ENCODE results near the gene BFSP1.

BFSP1 gene

DNA sequence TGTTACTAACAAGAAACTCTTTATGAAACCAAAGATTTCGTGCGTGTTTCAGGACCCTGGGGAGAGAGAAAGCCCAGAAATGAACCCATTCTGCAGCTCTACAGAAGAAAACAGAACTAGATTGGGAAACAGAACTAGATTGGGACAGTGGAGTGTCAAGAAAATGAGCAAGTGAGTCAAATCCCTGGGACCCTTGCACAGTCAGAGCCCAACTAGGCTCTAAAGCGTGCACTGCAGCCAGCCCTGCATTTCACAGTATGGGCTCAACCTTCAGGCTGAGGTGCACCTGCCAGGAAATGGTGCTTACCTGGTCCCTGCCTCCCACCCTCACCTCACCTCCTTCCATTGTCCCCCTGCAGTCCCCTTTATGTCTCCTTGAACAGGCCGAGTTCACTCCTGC is 39.7 kb downstream of the BFSP1 start:
- TF ChIP-seq, protein P1, sequence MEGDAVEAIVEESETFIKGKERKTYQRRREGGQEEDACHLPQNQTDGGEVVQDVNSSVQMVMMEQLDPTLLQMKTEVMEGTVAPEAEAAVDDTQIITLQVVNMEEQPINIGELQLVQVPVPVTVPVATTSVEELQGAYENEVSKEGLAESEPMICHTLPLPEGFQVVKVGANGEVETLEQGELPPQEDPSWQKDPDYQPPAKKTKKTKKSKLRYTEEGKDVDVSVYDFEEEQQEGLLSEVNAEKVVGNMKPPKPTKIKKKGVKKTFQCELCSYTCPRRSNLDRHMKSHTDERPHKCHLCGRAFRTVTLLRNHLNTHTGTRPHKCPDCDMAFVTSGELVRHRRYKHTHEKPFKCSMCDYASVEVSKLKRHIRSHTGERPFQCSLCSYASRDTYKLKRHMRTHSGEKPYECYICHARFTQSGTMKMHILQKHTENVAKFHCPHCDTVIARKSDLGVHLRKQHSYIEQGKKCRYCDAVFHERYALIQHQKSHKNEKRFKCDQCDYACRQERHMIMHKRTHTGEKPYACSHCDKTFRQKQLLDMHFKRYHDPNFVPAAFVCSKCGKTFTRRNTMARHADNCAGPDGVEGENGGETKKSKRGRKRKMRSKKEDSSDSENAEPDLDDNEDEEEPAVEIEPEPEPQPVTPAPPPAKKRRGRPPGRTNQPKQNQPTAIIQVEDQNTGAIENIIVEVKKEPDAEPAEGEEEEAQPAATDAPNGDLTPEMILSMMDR (IDR thresholded peaks at IDR 0.05), result no peak
- Histone ChIP-seq H3K4me3 (no peak overlapping the region), H3K27ac (no peak overlapping the region)
- DNase-seq (ENCODE audit: low spot score), result peak; percentile 2

DNA sequence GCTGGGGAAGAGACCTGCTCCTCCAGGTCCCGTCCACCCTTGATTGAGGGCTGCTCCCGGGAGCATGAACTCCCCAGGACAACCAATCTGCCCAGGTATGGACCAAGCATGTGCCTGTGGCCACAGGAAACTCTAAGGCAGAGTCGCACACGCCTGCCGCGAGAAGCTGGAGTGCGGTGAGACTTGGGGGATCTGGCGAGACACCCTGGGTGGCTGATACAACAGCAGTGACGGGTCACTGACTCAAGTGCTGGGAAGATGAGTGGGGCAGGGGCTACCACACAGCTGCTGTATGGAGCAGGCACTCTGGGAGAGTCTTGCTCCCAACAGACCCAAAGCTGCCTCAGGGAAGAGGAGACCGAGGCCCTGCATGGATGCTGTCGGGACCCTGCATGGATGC is 40.1 kb downstream of the BFSP1 start:
- TF ChIP-seq, protein P1 (IDR thresholded peaks at IDR 0.05), result no peak
- peak; percentile 41 for DNase-seq (ENCODE audit: low spot score)
- Histone ChIP-seq H3K4me3 (no peak overlapping the region), H3K27ac (no peak overlapping the region)

DNA sequence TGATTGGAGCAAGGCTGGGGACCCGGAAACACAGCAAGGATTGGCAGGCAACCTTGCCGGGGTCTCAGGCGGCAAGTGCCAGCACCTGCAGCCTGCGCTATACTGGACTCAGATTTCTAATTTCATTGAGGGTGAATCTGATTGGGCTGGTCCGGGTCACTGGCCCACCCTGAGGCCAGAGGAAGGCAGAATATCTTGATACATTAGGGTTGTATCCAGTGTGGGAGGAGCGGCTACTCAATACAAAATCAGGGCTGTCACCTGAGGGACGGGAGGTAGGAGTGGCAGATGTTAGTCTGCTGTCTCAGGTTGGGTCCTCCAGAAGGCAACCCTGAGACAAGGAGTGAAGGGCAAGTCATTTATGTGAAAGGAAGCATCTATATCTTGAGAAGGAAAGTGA is 40.7 kb downstream of the BFSP1 start:
- H3K27ac ChIP-seq, result no peak overlapping the region
- peak; percentile 50 for DNase-seq (ENCODE audit: low spot score)
- TF ChIP-seq, protein P1 (IDR thresholded peaks at IDR 0.05), result no peak
- H3K4me3 ChIP-seq, result no peak overlapping the region

DNA sequence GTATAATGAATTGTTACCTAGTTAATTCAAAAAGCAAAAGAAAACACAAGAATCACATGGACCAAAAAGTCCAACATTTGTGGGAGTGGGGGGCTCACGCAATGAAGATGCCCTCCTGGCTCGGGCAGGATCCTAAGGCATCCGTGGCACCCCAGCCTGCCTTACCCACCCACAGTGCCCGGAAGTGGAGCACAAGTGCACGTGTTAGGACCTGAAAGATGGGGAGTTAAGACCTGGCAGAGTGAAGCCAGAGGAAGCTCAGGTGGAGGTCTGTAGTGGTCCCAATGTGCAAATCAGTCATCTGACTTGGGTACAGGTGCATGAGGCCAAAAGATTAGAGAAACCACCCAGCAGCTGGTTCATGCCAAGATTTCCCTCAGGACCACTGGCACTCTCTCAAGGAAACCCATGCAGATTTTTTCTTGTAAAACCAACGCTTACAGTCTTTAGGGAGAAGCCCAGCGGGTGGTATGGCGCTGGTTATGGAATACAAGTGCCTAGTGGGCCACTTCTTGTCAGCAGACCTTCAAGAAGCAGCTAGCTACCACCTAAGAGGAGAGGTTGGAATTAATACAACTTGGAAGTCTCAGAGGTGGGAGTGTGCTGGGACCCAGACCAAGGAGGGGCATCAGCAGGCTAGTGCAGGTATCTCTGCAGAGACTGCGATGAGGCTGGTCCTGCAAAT is 42.1 kb downstream of the BFSP1 start:
- no peak overlapping the region for H3K4me3 ChIP-seq
- TF ChIP-seq, protein P1 (IDR thresholded peaks at IDR 0.05), result no peak
- DNase-seq (ENCODE audit: low spot score), result peak; percentile 62
- H3K27ac ChIP-seq, result no peak overlapping the region

DNA sequence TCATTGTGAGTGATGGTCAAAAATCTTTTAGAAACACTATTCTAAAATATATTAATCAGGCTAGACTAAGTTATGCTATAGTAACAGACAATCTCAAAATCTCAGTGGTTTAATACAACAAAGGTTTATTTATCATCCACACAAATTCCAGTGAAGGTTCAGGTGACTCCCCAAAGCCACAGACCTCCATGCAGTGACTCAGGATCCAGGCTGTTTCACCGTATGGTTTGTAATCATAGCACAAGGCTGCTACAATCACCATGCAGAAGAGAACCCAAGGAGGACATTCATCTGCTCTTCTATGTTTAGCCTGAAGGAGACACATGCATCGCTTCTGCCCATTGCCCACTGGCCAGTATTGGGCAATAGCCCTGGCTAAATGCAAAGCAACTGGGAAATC is 46.2 kb downstream of the BFSP1 start:
- no peak for DNase-seq (ENCODE audit: low spot score)
- H3K27ac ChIP-seq, result no peak overlapping the region
- no peak overlapping the region for H3K4me3 ChIP-seq
- TF ChIP-seq, protein P1 (IDR thresholded peaks at IDR 0.05), result no peak

DNA sequence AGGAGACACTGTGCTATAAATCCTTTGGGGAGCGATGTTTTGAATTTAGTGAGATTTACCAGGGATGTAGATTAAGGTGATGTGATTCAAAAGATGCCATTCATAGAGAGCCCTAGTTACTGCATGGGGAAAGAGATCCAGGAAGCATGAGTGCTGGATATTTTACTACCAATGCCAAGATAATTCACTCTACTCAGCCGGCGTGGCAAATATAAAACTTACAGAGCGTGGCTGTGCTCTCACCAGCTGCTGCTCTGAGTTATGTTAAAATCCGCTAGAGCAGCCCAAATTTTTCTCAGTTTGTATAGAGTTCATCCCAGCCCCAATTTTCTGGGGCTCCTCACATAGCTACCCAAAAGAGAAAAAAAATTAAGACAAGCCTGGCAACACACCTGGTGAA is 48.6 kb downstream of the BFSP1 start:
- H3K4me3 ChIP-seq, result no peak overlapping the region
- H3K27ac ChIP-seq, result no peak overlapping the region
- TF ChIP-seq, protein P1 (IDR thresholded peaks at IDR 0.05), result no peak
- no peak for DNase-seq (ENCODE audit: low spot score)

DNA sequence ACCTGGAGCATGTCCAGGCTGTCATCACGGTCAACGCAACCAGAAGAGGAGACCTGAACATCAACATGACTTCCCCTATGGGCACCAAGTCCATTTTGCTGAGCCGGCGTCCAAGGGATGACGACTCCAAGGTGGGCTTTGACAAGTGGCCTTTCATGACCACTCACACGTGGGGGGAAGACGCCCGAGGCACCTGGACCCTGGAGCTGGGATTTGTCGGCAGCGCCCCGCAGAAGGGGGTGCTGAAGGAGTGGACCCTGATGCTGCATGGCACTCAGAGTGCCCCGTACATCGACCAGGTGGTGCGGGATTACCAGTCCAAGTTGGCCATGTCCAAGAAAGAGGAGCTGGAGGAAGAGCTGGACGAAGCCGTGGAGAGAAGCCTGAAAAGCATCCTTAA is 49.5 kb downstream of the BFSP1 start:
- TF ChIP-seq, protein P1 (IDR thresholded peaks at IDR 0.05), result no peak
- no peak overlapping the region for H3K4me3 ChIP-seq
- DNase-seq (ENCODE audit: low spot score), result no peak
- no peak overlapping the region for H3K27ac ChIP-seq
